ENCODE data around the gene SPI1.
A peak's percentile ranks its signal among the peaks of the same experiment; 100 is the strongest.

Gene SPI1

DNA sequence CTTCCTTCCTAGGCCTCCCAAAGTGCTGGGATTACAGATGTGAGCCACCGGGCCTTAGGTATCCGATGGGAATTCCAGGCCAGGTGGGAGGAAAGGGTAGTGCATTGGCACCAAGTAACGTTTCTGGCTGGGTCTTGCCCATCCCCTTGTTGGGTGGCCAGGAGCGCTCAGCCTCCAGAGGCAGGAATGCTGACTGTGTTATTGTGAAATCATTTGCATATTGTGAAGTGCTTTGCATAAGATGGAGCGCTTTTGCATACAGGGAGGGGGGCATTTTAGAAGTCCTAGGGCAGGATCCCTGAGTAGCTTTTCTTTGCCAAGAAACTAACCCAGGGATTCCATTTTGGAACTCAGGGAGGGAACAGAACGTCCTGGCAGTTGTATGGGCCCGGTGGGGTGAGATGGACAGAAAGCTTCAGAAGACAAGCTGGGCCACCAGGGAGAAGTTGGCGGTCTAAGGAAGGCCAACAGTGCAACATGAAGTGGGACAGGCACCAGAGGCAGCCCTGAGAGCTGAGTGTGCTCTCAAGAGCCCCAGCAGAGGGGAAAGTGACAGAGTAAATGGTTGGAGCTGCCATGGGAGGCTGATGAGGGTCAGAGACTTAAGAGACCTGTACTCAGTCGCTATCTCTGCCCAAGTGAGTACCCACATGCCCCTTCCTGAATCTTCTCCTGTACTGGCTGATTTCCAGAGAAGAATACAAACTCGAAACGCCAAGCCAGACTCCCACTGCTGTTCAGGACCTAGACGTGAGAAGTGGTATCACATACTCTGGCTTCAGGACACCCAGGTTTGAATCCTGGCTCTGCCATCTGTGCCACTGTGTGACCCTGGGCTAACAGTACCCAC lies 28.8 kb upstream of the SPI1 start:
- DNase-seq (ENCODE audit: low read depth in 2 of 2) = no peak

DNA sequence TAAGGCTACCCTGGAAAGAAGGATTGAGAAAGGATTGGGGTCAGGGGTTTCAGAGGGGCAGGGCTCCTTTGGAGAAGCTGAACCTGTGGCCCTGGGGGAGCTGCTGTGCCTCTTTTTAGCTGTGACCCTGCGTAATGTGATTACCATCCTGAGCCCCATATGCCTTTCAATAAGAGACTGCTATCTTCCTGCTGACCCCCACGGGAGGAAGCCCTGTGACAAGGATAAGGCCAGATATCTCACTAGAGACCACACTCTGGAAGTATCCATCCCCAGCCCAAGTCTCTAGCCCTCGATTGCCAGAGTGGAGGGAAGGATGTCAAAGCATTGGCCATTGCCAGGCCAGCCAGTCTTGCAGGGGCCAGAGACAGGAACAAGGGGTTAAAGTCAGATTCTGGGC lies 25.2 kb upstream of the SPI1 start:
- DNase-seq (ENCODE audit: low read depth in 2 of 2) = no peak

DNA sequence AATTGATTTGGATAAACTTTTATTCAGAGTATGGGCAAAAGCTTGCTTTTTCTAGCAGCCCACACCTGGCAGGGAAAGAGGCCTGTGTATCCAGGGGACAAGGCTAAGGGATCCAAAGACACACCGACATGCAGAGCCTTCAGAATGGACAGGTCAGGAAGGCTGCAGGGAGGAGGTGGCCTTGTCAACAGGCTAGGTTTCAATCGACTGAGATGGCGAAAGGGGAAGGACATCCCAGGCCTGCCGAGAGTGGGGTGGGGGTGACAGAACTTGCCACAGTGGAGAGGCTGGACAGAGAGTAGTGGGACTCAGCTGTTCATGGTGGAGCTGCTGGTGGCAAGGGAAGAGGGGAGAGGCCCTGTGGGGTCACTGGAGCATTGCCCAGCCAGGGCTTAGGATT lies 24.8 kb upstream of the SPI1 start:
- no peak for DNase-seq (ENCODE audit: low read depth in 2 of 2)

DNA sequence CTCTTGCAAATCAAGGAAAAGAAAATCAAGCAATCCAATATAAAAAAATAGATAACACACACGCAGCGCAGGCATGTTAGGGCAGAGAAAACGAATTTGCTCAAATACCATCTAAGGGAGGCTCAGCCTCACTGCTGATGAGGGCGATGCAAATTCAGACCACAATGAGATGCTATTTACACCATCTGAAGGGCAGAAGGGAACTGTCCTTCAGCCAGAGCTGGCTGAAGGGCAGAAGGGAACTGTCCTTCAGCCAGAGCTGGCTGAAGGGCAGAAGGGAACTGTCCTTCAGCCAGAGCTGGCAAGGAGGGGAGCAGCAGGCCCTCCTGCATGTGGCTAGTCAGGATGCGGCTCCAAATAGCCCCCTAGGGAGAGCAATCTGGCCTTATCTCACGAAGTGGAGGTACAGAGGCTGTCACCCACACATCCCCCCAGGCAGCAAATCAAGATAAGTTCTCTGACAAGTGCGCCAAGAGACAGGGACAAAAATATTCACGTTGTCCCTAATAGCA lies 22.5 kb upstream of the SPI1 start:
- no peak for DNase-seq (ENCODE audit: low read depth in 2 of 2)

DNA sequence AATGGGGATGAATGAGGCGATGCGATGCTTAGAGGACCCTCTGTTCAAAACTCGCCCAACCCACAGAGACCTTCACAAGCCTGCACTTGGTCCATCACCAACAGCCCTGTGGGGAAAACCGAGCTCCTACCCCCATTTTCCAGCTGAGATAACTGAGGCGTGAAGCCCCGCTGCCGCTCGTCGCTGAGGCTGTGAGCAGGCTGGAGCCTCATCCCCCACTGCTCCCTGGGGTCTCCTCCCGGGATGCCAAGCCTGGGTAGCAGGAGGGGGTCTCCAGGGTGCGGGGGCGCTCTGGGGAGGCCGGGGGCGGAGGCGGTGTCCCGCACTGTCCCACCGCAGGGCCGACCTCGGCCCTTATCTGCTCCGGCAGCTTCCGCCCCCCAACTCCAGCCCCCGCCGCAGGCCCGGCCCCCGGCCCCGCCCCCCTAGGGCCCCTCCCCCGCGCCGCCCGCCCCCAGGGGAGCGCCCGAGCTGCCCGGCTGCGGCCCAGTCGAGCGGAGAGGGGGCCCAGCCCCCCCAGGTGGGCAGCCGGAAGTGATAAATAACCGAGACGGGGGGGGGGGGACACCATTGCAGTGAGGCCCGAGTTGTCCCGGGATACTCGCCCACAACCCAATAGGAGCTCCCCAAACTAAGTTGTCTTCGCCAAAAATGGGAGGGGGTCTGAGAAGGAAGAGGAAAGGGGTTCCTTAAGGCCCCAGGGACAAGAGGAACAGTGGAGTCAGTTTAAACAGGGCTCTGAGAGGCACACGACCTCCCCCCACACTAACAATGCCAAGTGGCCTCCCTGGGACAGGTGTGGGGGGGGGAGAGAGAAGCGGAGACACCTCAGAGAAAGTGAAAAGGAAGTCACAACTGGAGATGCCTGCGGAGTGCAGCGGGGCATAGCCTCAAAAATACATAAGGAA lies 21.8 kb upstream of the SPI1 start:
- no peak for DNase-seq (ENCODE audit: low read depth in 2 of 2)

DNA sequence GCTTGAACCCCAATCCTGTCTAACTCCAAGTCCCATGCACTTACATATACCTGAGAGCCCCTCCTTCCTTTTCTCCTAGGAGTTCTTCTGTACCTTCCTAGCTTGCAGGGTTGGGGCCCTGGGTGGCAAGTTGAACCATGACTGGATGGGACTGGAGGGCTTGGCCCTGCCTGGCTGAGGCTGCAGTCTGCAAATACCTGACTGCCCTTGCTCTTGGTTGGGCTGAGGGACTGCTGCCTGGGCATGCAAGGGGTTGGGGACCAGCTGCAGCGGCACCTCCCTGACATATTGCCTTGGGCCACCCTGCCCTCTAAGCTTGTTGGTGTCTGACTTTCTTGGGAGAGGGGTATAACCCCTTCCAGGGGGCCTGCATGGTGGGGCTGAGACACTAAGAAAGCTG lies 20.2 kb upstream of the SPI1 start:
- no peak for DNase-seq (ENCODE audit: low read depth in 2 of 2)

DNA sequence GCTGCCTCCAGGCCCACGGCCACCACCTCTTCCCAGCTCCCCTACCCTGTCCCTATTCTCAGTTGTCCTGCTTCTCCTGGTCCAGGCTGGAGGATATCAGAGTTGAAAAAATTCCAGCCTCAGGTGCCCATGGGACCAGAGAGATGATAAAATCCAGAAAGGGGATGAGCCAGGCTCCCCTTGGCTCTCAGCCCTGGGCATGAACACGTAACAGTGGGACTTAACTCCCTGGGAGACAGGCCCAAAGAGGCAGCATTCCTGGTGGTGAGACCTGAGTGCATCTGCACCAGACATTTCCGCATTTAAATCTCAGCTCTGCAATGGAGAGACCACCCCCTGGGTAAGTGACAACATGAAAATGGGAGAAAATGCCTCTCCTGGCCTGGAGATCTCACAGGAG lies 19.7 kb upstream of the SPI1 start:
- DNase-seq (ENCODE audit: low read depth in 2 of 2) = no peak

DNA sequence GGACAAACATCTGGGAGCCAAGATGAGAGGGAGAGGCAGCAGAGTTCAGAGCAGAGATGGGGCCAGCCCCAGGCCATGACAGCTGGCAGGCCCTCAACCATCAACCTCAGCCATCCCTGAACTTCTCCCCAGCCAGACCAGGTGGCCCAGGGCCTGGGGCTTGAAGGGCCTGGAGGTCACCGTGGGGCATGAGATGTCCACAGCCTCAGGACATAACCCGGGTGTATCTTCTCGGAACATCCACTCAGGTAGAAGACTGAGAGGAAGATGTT lies 17.6 kb upstream of the SPI1 start:
- DNase-seq (ENCODE audit: low read depth in 2 of 2) = no peak

DNA sequence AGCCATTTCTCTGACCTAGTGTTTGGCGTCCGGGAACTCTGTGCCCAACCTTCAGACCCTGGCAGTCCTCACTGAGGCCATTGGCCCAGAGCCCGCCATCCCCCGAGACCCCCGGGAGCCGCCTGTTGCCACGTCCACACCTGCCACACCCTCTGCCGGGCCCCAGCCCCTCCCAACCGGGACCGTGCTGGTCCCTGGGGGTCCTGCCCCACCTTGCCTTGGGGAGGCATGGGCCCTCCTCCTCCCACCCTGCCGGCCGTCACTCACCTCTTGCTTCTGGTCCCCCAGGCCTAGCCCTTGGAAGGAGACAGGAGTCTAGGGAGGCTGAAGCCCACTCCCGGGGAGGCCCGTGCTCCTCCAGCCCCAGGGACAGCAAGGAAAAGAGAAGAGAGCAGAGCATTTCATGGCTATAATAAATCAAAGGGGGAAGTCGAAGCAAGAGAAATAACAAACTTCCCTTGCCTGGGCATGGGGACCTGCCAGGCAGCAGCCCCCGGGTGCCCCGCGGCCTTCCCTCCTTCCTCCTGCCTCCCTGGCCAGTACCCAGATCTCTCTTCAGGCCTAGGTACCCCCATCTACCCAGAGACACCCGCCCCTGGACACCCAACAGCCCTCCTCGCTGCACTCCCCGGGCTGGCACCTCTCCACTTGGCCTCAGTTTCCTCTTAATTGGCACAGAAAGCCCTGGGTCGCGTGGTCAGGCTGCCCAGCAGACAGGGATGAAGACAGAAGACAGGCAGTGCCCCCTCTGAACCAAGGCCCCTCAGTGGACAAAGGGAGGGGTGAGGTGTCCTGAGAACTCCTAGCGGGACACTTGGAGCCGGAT lies 17.1 kb upstream of the SPI1 start:
- DNase-seq (ENCODE audit: low read depth in 2 of 2) = no peak

DNA sequence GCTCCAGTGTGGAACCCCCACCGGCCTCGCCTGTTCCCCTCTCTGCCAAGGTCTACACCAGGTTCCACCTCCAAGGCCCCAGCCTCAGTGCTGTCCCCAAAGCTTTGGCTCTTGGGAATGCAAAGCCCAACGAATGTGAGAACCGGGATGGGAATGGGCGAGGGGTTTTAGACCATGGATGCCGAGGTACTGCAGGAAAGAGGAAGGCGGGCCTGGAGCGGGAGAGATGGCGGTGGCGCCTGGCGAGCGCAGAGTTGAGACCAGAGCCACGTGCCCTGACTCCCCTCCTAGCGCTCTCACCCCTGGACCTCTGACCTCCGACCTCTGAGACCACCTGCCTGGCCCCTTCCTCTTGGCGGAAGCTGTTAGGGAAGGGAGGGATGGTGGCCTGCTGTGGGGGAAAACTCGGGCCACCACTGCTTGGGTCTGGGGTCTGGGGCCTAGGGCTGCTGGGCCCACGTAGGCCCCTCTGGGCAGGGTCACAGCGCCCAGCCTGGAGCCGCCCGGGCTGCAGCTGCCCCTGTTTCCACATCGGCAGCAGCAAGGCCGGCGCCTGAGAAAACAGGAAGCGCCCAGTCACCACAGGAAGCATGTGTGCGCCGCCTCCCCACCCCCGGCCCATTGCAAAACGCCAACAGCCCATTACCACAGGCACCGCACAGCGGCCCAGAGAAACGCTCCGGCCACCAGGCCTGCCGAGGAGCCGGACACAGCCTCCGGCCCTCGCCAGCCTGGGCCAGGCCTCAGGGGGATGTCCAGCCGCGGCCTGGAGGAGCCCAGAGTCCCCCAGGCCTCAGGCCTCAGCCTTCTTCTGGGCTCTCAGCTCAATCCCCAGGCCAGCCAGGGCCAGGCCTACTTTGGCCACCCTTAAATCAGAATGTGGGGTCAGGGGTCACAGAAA lies 16.2 kb upstream of the SPI1 start:
- DNase-seq (ENCODE audit: low read depth in 2 of 2) = peak in 1 of 2 donors; percentile 36

DNA sequence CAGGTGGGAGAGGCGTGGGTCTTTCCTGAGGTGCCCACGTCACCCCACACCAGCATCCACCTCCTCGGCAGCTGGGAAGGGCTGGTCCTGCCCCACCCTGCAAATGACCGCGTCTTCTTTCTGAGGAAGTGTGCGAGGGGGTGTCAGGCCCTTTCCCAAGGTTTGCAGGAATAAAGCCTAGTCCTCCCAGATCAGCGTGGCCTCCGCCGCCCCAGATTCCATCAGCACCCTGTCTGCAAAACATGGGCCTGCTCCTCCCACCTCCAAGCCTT lies 15.6 kb upstream of the SPI1 start:
- DNase-seq (ENCODE audit: low read depth in 2 of 2) = no peak

DNA sequence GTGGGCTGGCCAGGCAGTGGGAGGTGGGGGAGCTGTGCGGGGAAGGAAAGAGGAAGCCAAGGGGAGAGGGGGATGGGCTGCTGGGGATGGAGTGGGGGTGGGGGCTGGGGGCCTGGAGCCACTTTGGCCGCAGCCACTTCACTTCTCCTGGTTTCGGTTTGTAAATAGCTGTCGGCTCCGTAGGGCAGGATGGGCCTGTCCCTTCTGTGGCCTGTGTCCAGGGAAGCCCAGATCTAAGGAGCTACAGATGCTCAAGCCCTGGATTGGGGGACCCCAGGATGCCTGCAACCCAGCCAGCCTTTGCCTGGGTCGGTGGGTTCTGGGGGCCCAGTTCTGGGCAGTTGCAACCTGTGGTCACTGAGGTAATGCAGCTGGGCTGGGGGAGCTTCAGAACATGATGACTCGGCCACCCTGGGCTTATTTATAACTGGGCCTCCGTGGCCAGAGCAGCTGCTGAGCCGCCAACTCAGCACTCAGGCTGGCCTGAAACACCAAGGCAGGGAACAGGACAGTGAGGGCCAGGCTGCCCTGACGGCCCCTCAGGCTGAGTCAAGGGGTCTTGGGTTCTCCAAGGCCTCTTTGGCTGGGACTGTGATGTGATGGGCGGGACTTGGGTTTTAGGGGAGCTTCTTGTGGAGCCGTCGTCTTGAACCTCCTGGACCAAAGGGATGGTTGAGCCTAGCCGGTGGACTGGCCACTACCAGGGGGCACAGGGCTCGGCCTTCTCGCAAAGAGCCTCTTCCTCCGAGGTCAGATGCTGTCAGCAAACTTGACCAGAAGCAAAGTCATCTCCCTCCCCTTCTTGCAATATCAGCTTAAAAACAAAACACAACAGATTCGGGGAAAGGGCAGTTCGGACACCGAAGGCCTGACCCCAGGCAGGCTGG lies 15.1 kb upstream of the SPI1 start:
- no peak for DNase-seq (ENCODE audit: low read depth in 2 of 2)

DNA sequence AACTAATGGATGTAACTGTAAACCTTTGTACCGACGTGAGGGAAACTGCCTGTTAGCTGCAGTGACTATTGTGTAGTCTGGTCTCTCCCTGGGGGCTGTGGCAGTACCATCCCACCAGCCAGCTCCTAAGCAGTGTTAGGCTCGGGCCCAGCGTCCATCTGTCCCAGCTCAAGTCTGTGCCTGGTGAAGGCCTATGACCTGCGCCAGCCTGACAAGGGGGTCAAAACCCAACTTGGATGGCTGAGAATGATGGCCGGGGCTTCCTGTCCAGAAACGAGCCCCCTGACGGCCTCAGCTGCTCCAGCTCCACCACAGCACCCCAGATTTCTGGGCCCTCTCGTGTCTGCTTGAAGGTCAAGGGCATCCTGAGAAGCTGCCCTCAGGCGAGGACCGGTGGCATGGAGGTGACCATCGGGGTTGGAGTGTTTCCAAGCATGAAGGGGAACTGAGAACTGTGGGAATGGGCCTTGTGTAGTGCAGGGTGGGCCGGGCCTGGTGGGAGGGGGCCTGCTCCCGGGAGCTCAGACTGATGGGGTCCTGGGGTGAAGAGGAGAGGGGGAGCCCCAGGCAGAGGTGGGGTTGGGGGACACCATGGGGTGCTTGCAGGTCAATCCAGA lies 14.3 kb upstream of the SPI1 start:
- DNase-seq (ENCODE audit: low read depth in 2 of 2) = no peak

DNA sequence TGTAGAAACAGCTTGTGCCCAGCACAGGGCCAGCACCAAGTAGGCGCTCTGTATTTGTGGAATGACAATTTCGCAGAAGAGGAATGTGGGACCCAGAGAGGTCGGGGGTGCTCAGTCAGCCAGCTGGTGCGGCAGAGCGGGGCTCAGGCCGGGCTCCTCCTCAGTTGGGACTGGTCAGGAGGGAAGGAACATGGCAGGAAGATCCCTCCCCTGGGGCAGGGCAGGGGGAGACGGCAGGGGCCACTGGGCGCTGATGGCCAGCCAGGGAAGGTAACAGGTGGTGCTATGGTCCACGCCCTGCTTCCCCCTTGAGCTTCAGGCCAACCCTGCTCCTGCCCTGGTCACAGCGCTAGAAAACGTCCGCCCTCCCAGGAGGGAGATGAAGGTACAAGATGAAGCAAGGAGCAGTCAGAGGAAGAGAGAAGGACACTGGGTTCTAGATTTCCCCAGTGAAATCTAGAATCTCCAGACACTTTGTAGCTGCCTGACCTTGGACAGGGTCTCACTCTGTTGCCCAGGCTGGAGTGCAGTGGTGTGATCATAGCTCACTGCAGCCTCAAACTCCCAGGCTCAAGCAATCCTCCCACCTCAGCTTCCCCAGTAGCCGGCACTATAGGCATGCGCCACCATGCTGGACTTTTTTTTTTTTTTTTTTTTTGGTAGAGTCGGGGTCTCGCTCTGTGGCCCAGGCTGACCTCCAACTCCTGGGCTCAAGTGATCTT lies 13.5 kb upstream of the SPI1 start:
- no peak for DNase-seq (ENCODE audit: low read depth in 2 of 2)

DNA sequence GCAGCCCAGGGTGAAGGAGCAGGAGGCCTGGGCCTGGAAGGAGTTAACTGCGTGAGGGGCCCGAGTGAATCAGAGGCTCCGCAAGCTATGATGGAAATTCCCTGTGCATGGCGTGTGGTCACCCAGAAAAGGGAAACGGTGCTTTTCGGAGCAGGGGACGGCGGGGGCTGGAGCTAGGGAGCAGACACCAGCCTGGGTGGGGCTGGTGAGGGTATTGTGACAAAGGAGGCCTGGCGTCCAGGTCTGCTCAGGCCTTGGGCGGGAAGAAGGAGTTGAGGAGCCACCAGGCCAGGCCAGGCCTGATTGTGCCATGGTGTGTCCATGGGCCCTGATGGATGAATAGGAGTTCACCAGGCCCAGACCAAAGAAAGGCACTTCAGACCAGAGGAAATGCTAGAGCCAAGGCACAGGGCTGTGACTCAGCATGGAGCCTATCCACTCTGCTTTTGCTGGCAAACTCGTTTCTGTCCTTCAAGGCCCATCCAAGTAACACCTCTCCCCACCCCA lies 12.8 kb upstream of the SPI1 start:
- DNase-seq (ENCODE audit: low read depth in 2 of 2) = no peak

DNA sequence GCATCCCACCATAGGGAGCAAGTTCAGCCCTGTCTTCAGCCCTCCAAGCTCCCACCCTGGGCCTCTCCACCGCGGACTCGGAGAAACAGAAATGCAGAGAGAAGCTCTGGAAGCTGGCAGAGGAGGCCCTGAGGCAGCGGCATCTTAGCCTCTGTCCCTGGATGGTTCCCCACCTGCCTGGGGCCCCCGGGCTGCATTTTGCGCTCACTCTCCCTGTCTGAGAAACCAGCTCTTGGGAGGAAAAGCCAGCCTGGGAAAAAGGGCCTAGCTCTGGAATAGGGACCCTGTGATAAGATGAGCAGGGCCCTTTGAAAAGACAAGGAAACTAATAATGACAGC lies 12.0 kb upstream of the SPI1 start:
- DNase-seq (ENCODE audit: low read depth in 2 of 2) = no peak

DNA sequence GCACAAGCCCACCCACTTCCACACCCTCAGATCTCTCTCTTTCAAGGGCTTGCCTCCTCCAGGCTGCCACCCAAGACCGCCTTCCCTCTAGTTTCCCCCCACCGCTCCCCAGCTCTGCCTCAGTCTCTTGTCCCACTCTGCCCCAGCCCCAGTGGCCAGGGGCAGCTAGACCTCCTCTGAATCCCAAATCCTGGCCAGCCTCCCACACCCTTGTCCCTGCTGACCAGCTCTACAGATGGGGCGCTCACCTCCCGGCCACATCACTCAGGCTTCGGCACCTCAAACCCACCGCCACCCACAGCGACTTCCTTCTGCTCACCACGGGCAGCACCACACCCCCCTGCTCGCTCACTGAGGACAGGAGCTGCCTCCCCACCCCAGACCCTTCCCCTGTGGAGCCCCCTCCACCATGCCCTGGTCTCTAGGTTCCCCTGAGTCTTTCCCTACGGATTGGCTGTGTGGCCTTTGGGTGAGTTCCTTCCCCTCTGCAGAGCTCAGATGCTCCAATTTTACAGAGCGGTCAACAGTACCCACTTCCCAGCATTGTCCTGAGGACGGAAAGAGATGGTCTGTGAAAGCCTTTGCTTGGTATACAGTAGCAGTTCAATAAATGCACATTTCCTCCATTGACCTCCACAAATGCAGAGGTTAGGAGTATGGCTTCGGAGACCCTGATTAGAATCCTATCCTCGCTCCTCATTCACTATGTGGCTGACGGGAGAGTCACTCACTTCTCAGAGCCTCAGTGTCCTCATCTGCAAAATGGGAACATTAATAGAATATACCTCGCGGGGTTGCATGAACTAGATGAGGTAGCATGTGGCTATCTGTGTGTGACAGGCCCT lies 11.5 kb upstream of the SPI1 start:
- DNase-seq (ENCODE audit: low read depth in 2 of 2) = no peak
